GM21390 (cell line): Measurements from ENCODE around the gene XRCC6.
A peak's percentile ranks its signal among the peaks of the same experiment; 100 is the strongest.
"Not testable (repeated sequence)": the region's sequence is repeated elsewhere in the genome, so short reads cannot be mapped to it uniquely, and the experiment has no call there.

Experiments
- ATAC-seq: cut with Tn5 transposase; IDR thresholded peaks from one replicate; pipeline ENCODE4 v1.9.1; 2021; ENCODE audit not compliant: unreplicated experiment

The XRCC6 gene

GRCh38 chr22:41648432-41648831 is 27.3 kb downstream of the XRCC6 start:
- no peak for ATAC-seq

- ATAC-seq, result no peak
Measured at GRCh38 chr22:41650229-41650628, 29.1 kb downstream of the XRCC6 start.

- no peak for ATAC-seq
Measured at GRCh38 chr22:41650821-41651220, 29.7 kb downstream of the XRCC6 start.

- ATAC-seq, result no peak
Measured at GRCh38 chr22:41654322-41654721, 33.2 kb downstream of the XRCC6 start.

- no peak for ATAC-seq
Measured at GRCh38 chr22:41656556-41656955, 35.5 kb downstream of the XRCC6 start.

GRCh38 chr22:41657709-41658108 is 36.6 kb downstream of the XRCC6 start:
- ATAC-seq, result no peak

GRCh38 chr22:41658869-41659268 is 37.8 kb downstream of the XRCC6 start:
- no peak for ATAC-seq

- no peak for ATAC-seq
Measured at GRCh38 chr22:41659941-41660340, 38.8 kb downstream of the XRCC6 start.

GRCh38 chr22:41660416-41660815 is 39.3 kb downstream of the XRCC6 start:
- ATAC-seq, result no peak

GRCh38 chr22:41661088-41661487 is 40.0 kb downstream of the XRCC6 start:
- no peak for ATAC-seq

- no peak for ATAC-seq
Measured at GRCh38 chr22:41661713-41662112, 40.6 kb downstream of the XRCC6 start.

- ATAC-seq, result not testable (repeated sequence)
Measured at GRCh38 chr22:41663594-41663993, 42.5 kb downstream of the XRCC6 start.

GRCh38 chr22:41664490-41664889 is 43.4 kb downstream of the XRCC6 start:
- no peak for ATAC-seq

GRCh38 chr22:41664951-41665350 is 43.9 kb downstream of the XRCC6 start:
- ATAC-seq, result no peak

- ATAC-seq, result no peak
Measured at GRCh38 chr22:41668971-41669911, 48.1 kb downstream of the XRCC6 start.

- not testable (repeated sequence) for ATAC-seq
Measured at GRCh38 chr22:41672096-41672495, 51.0 kb downstream of the XRCC6 start.

GRCh38 chr22:41672780-41673509 is 51.9 kb downstream of the XRCC6 start:
- ATAC-seq, result no peak

GRCh38 chr22:41674846-41675340 is 53.8 kb downstream of the XRCC6 start:
- no peak for ATAC-seq

GRCh38 chr22:41676134-41676533 is 55.0 kb downstream of the XRCC6 start:
- ATAC-seq, result no peak

GRCh38 chr22:41681616-41682015 is 60.5 kb downstream of the XRCC6 start:
- ATAC-seq, result no peak

GRCh38 chr22:41682033-41682807 is 61.1 kb downstream of the XRCC6 start:
- peak; percentile 67 for ATAC-seq
